Body of pancreas (tissue), 4 donors: ENCODE measurements around the gene KIF25.

Experiments used
- POLR2A ChIP-seq, 3 donors: fragments of 450-650 bp; IDR thresholded peaks; one replicate each; pipeline ENCODE4 v1.6.1; 2016; ENCODE audit warnings: antibody characterized with exemption in 3 of 3, mild to moderate bottlenecking in 2 of 3
- TF ChIP-seq, protein P1 (sequence below), 7 experiments: fragments of 450-650 bp in 4 of 7; fragments of 200-600 bp in 3 of 7; sonication (generic) in 3 of 7; IDR thresholded peaks; one replicate each; pipeline ENCODE4 v1.5.1; 2016 to 2019; ENCODE audit warnings: antibody characterized with exemption in 7 of 7

DNA sequence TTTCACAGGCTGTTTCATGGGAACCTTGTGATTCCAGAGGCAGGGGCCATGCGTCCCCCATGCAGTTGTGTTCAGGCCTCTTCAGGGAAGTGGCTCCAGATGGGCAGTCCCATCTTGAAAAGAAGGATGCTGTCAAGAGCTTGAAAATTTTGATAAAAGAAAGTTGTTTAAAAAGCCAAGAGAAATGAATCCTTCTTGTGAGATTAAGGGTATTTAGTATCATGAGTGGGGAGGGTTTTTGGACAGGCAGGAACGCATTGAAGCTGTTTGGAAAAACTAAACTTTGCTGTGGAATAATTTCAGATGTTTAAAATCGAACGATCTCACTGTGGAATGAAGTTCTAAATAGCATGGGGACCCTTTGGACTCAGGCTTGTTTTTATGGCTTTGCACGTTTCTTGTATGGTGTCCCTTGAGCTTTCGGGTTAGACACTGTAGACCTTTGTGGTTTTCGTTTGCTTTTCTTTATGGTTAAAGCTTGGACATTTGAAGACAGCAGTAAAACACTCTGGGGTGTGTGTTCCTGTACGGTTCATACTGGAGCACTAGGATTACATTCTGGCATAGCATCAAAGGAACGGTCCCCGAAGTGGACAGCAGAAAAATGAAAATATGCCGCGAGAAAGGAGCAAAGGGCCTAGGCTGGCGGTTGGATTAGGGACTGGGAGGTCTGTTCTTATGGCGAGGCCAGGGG is 18.2 kb downstream of the KIF25 start:
- TF ChIP-seq, protein P1, sequence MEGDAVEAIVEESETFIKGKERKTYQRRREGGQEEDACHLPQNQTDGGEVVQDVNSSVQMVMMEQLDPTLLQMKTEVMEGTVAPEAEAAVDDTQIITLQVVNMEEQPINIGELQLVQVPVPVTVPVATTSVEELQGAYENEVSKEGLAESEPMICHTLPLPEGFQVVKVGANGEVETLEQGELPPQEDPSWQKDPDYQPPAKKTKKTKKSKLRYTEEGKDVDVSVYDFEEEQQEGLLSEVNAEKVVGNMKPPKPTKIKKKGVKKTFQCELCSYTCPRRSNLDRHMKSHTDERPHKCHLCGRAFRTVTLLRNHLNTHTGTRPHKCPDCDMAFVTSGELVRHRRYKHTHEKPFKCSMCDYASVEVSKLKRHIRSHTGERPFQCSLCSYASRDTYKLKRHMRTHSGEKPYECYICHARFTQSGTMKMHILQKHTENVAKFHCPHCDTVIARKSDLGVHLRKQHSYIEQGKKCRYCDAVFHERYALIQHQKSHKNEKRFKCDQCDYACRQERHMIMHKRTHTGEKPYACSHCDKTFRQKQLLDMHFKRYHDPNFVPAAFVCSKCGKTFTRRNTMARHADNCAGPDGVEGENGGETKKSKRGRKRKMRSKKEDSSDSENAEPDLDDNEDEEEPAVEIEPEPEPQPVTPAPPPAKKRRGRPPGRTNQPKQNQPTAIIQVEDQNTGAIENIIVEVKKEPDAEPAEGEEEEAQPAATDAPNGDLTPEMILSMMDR (IDR thresholded peaks at IDR 0.05): no peak
- TF ChIP-seq POLR2A (IDR thresholded peaks at IDR 0.05): no peak
